ENCODE results near the gene DNAH10.

DNAH10 gene

DNA sequence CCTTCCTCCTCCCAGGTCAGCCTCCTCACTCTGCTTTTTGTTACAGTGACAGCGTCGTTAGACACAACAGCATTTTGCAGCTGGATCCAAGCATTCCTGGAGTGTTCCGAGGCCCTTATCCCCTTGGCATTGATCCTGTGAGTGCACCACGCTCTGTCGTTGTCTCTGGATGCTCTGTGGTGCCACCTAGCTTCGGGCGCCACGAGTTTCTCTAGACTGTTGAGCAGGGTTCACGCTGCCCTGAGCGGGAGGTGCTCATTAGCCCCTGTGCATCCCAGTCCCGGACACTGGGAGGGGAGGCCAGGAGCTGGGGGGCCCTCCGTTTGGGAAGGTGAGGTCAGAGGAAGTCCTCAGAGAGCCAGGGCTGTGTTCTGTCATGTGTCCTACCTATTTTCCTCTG lies 17.3 kb upstream of the DNAH10 start:
- DNase-seq (ENCODE audit: insufficient read length, low spot score) (no peak), FAIRE-seq (no peak)
- TF ChIP-seq, protein P1, sequence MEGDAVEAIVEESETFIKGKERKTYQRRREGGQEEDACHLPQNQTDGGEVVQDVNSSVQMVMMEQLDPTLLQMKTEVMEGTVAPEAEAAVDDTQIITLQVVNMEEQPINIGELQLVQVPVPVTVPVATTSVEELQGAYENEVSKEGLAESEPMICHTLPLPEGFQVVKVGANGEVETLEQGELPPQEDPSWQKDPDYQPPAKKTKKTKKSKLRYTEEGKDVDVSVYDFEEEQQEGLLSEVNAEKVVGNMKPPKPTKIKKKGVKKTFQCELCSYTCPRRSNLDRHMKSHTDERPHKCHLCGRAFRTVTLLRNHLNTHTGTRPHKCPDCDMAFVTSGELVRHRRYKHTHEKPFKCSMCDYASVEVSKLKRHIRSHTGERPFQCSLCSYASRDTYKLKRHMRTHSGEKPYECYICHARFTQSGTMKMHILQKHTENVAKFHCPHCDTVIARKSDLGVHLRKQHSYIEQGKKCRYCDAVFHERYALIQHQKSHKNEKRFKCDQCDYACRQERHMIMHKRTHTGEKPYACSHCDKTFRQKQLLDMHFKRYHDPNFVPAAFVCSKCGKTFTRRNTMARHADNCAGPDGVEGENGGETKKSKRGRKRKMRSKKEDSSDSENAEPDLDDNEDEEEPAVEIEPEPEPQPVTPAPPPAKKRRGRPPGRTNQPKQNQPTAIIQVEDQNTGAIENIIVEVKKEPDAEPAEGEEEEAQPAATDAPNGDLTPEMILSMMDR (IDR thresholded peaks at IDR 0.05; ENCODE audit: insufficient read depth, missing control alignments) = peak; percentile 30

DNA sequence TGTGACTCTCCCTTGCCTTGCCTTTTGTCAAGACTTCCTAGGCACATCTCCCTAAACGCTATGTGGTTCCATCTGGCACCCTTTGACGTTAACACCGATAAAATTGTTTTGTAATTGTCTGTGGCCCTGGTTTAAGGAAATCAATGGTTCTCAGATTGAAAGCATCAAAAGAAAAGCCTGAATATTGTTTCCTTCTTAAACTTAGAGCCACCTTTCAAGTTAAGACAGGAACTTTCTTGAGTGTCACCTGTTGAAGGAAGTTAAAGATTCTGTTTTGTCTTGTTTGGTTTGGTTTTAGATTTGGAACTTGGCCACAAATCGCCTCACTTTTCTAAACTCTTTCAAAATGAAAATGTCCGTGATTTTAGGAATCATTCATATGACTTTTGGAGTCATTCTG lies 14.8 kb upstream of the DNAH10 start:
- FAIRE-seq (no peak), DNase-seq (ENCODE audit: insufficient read length, low spot score) (no peak)
- TF ChIP-seq, protein P1 (IDR thresholded peaks at IDR 0.05; ENCODE audit: insufficient read depth, missing control alignments) = no peak

DNA sequence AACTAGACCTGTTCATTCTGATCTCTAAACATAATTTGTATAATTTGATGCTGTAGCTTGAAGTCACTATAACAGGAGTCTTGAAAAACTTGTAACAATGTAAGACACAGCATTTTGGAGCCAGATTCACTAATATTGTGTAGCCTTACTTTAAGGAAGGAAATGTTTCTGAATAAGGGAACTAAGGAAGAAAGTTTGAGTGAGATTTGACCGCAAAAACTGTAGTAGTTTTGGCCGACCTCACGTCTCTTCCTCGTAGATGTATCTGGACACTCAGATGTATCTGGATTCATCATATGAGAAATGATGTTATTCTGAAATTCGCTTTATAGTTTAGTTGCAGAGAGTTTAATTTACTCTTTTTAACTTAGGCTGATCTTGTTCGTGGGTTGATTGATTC lies 13.9 kb upstream of the DNAH10 start:
- FAIRE-seq (no peak), DNase-seq (ENCODE audit: insufficient read length, low spot score) (no peak)
- TF ChIP-seq, protein P1 (IDR thresholded peaks at IDR 0.05; ENCODE audit: insufficient read depth, missing control alignments) = no peak

DNA sequence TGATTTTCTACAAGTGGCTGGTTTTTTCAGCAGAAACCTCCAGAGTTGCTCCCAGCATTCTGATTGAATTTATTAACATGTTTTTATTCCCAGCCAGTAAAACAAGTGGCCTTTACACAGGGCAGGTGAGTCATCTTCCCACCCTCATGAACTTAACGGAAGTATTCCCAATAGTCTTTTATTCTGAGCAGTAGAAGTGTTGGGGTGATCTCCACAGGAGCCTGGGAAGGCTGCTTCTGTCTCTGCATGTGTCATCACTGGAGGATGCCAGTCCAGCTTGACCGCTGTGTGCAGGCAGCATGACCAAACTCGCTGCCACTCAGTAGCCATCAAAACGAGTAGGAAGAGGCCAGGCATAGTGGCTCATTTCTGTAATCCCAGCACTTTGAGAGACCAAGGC lies 13.4 kb upstream of the DNAH10 start:
- TF ChIP-seq, protein P1 (IDR thresholded peaks at IDR 0.05; ENCODE audit: insufficient read depth, missing control alignments) = no peak
- no peak for FAIRE-seq

DNA sequence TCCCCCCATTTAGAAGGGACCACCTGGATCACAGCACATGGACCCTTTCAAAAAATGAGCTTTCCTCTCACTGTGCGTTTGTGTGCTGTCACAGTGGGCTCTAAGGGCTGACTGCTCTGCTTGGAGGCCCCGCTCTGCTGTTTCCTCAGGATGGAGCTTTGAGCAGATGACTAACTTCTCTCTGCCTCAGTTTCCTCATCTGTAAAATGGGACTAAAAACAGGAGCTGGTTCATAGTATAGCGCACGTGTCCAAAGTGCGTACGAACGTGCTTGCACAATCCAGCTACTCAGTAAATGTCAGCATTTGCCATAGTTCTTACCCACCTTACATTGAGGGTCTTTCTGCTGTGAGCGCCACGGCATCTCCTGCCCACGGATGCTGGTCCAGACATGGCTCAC lies 12.7 kb upstream of the DNAH10 start:
- DNase-seq (ENCODE audit: insufficient read length, low spot score) (no peak), FAIRE-seq (no peak)
- TF ChIP-seq, protein P1 (IDR thresholded peaks at IDR 0.05; ENCODE audit: insufficient read depth, missing control alignments) = no peak

More for the DNA sequence above, 13.4 kb upstream of the DNAH10 start:
- no peak for DNase-seq (ENCODE audit: insufficient read length, low spot score)

DNA sequence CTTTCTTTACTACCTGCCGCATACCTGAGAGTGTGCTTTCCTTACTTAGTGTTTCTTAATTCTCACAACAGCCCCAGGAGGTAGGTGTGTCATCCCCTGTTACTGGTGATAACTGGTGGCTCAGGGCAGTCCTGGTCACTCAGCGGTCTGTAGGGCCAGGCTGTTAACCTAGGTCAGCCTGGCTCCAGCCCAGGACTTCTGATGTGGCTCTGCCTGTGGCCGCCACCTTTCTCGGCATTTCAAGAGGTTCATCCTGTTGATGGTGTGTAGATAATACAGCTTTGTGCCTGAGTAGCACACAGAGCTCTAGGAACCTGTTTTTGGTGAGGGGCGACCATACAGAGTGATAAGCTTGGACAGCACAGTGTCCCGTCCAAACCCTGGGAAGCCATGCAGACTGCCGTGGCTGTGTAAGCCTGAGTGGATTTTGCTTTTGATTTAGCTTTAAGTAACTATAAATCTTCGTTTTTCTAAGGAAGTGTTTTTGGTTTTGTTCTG lies 11.9 kb upstream of the DNAH10 start:
- TF ChIP-seq, protein P1 (IDR thresholded peaks at IDR 0.05; ENCODE audit: insufficient read depth, missing control alignments) = no peak
- no peak for DNase-seq (ENCODE audit: insufficient read length, low spot score)
- FAIRE-seq = no peak

DNA sequence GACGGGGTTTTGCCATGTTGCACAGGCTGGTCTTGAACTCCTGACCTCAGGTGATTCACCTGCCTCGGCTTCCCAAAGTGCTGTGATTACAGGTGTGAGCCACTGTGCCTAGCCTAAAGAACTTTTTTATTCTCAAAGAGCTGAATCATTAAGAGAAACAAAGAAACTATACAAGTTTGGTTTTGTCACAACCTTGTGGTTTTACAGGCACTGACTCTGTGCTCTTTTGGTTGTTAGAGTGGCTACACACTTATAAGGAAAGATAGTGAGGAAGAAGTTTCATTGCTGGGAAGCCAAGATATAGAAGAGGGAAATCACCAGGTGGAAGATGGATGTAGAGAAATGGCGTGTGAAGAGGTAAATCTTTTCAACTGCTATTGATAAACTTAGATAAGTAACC lies 10.1 kb upstream of the DNAH10 start:
- FAIRE-seq (no peak), DNase-seq (ENCODE audit: insufficient read length, low spot score) (no peak)
- TF ChIP-seq, protein P1 (IDR thresholded peaks at IDR 0.05; ENCODE audit: insufficient read depth, missing control alignments) = no peak
